HL-60 (cell line): Measurements from ENCODE around the gene ABCC4.

Experiments used
- DNase-seq, 2 experiments: peaks; one replicate each; pipeline ENCODE4 v3.0.0-alpha.2; 2010 to 2020; ENCODE audit warnings: low read depth in 1 of 2, low spot score in 1 of 2
- H3K27ac ChIP-seq: fragments of 250-450 bp; sonication (Bioruptor Pico); replicated peaks from 2 replicates; pipeline ENCODE4 v1.5.1; 2020; ENCODE audit warnings: mild to moderate bottlenecking, moderate library complexity
- H3K27me3 ChIP-seq: fragments of 250-450 bp; sonication (Bioruptor Pico); 2 replicates; pipeline ENCODE4 v1.5.1; 2021; ENCODE audit warnings: mild to moderate bottlenecking, moderate library complexity; ENCODE audit not compliant: insufficient read depth, poor library complexity, severe bottlenecking
- H3K4me3 ChIP-seq: replicated peaks from 2 replicates; pipeline ENCODE4 v1.5.1; 2011; ENCODE audit warnings: mild to moderate bottlenecking, control low read depth, low read length; ENCODE audit not compliant: insufficient read depth
- GABPA ChIP-seq: IDR thresholded peaks from 2 replicates; pipeline ENCODE4 v1.6.1; 2012; ENCODE audit warnings: low read depth
- POLR2AphosphoS5 ChIP-seq: IDR thresholded peaks from 2 replicates; pipeline ENCODE4 v1.6.1; 2012; ENCODE audit warnings: low read depth
- REST ChIP-seq: IDR thresholded peaks from 2 replicates; pipeline ENCODE4 v1.6.1; 2012; ENCODE audit warnings: low read depth; ENCODE audit not compliant: insufficient replicate concordance
- SPI1 ChIP-seq: IDR thresholded peaks from 2 replicates; pipeline ENCODE4 v1.6.1; 2012; ENCODE audit warnings: low read depth, mild to moderate bottlenecking, borderline replicate concordance
- TF ChIP-seq, protein P1 (sequence below): IDR thresholded peaks from one replicate; pipeline ENCODE4 v1.5.1; 2011; ENCODE audit warnings: low read length, control low read depth, inconsistent platforms; ENCODE audit not compliant: insufficient read depth

ABCC4 gene

GRCh38 chr13:95326695-95327094 lies 25.4 kb upstream of the ABCC4 start:
- no peak for DNase-seq
- no peak overlapping the region for H3K27ac ChIP-seq
- no peak overlapping the region for H3K4me3 ChIP-seq
- H3K27me3 ChIP-seq, result no peaks in the 10 kb centered on the region
- TF ChIP-seq POLR2AphosphoS5 (no peak), SPI1 (no peak), GABPA (no peak), REST (no peak)
- TF ChIP-seq, protein P1, sequence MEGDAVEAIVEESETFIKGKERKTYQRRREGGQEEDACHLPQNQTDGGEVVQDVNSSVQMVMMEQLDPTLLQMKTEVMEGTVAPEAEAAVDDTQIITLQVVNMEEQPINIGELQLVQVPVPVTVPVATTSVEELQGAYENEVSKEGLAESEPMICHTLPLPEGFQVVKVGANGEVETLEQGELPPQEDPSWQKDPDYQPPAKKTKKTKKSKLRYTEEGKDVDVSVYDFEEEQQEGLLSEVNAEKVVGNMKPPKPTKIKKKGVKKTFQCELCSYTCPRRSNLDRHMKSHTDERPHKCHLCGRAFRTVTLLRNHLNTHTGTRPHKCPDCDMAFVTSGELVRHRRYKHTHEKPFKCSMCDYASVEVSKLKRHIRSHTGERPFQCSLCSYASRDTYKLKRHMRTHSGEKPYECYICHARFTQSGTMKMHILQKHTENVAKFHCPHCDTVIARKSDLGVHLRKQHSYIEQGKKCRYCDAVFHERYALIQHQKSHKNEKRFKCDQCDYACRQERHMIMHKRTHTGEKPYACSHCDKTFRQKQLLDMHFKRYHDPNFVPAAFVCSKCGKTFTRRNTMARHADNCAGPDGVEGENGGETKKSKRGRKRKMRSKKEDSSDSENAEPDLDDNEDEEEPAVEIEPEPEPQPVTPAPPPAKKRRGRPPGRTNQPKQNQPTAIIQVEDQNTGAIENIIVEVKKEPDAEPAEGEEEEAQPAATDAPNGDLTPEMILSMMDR, result no peak

DNA sequence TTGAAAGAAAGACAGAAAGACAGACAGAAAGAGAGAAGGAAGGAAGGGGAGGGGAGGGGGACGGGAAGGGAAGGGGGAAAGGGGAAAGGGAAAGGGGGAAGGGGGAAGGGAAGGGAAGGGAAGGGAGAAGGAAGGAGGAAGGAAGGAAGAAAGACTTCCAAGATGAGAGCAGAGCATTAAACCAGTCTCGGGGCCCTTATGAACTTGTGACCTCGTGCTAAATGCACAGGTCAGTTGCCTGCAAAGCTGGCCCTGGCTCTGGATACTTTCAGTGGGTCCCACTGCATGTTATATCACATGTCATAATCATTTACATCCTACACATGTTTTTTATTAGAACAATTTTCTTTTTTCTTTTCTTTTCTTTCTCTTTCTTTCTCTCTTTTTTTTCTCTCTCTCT lies 24.2 kb upstream of the ABCC4 start:
- no peak overlapping the region for H3K4me3 ChIP-seq
- H3K27me3 ChIP-seq, result no peaks in the 10 kb centered on the region
- no peak overlapping the region for H3K27ac ChIP-seq
- no peak for DNase-seq
- TF ChIP-seq POLR2AphosphoS5 (no peak), REST (no peak), GABPA (no peak), SPI1 (no peak)
- TF ChIP-seq, protein P1, result no peak

DNA sequence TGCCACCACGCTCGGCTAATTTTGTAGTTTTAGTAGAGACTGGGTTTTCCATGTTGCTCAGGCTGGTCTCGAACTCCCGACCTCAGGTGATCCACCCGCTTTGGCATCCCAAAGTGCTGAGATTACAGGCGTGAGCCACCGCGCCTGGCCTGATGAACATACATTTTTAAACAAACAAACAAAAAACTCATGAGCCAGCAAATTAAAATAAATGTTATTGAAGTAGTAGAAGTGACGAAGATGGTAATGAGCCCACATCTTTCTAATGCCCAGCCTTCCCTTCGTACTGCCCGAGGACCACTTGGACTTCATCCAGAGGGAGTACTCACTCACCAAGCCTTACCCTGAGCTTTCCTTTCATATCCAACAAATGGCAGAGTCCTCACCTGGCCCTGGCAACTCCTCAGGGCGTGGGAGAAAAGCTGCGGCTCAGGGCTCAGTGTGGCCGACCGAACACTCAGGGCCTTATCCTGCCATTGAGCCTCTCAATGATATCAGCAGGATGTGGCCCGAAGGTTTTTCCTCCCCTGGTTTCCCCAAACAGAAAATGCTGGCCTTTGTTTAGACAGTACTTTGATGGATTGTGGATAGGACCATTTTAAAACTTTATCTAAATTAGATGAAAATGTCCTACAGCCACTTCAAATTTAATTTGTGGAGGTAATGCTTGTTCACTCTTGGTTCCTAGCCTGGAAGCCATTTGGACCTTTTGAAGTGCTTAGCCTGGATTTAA lies 22.8 kb upstream of the ABCC4 start:
- no peak overlapping the region for H3K27ac ChIP-seq
- no peaks in the 10 kb centered on the region for H3K27me3 ChIP-seq
- no peak for DNase-seq
- TF ChIP-seq SPI1 (no peak), REST (no peak), POLR2AphosphoS5 (no peak), GABPA (no peak)
- TF ChIP-seq, protein P1, result no peak
- H3K4me3 ChIP-seq, result no peak overlapping the region
